Measurements from ENCODE around the gene SMAD3. TPM values are rescaled to one million over a fixed set of nuclear protein-coding genes. Genes with fewer than 3 reads are reported as not detected.

The SMAD3 gene
- total RNA-seq (2014; rRNA removed; shearing (Covaris generic)) = 53.9 and 54.4 TPM in 2 replicates

GRCh38 chr15:67065531-67066005 is at the start of gene SMAD3:
SMAD3 (plus strand) TSS chr15:67065602; CDS start chr15:67066155, 553 bp downstream.

Other genes with a start within 250 kb of the SMAD3 start
- 32.1 and 37.1 TPM in 2 replicates for gene AAGAB, start 189.1 kb downstream of the SMAD3 start, total RNA-seq (2014; rRNA removed; shearing (Covaris generic))
- 3.2 and 4.8 TPM in 2 replicates for gene IQCH, start 189.2 kb downstream of the SMAD3 start, total RNA-seq (2014; rRNA removed; shearing (Covaris generic))